HG02642 (cell line): ENCODE data around the gene CCDC136.

Experiments
- ATAC-seq: cut with Tn5 transposase; IDR thresholded peaks from one replicate; pipeline ENCODE4 v1.9.1; 2021; ENCODE audit warnings: mild to moderate bottlenecking; ENCODE audit not compliant: unreplicated experiment, poor library complexity

Gene CCDC136

DNA sequence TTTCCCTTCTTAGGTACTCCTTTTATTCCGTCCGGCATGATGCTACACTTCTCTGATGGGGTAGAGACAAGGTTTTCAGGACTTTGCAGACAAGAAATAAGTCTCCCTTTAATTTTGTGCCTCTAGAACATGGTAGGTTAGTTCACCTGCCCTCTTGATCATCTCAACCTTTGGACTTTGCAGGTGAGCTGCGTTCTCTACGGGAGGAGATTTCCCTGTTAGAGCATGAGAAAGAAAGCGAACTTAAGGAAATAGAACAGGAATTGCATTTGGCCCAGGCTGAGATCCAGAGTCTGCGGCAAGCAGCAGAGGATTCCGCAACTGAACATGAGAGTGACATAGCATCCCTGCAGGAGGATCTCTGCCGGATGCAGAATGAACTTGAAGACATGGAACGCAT is 9.2 kb downstream of the CCDC136 start:
- no peak for ATAC-seq

DNA sequence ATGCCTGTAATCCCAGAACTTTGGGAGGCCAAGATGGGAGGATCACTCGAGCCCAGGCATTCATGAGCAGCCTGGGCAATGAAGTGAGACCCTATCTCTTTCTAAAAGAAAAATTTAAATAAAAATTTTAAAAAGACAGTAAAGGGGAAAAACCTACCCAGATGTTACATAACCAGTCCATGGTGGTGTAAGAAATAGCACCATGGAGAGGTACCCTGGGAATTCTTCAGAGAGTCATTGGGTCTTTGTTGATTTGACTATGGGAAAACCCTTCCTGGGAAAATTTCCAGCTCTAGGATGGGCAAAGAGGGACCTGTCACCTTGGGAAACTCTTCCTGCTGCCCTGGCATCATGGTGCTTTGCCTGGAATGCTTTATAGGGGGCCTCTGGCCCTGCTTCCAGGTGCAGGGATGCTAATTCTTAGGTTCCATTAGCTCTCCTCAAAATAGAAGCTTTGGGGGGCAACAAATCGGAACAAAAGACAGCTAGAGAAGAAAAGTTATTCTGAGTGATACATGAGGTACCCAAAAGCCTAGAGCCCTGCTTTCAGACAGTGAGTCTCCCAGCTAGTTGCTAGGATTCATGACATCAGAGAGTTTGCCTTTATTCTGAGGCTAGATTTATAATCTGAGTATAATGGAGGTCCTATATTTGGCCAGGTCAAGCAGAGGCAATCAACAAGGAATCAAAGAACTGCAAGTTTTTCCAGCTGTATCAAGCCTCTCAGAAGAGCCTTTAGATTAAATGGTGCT is 10.1 kb downstream of the CCDC136 start:
- no peak for ATAC-seq

DNA sequence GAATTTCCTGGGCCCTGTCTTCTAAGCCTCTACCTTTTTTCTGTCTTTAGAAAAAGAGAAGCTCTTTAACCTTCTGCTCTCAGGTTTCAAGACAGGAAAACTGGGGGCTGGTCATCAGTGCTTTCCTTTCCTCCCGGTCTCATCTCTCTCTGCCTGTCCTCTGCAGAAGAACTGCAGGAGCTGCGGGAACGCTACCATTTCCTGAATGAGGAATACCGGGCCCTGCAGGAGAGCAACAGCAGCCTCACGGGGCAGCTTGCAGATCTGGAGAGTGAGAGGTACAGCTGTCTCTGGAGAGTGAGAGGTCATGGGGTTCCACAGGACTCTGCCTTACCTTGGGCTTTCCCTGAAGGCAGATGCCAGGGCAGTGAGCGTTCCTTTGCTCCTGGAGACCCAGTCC is 12.7 kb downstream of the CCDC136 start:
- no peak for ATAC-seq

DNA sequence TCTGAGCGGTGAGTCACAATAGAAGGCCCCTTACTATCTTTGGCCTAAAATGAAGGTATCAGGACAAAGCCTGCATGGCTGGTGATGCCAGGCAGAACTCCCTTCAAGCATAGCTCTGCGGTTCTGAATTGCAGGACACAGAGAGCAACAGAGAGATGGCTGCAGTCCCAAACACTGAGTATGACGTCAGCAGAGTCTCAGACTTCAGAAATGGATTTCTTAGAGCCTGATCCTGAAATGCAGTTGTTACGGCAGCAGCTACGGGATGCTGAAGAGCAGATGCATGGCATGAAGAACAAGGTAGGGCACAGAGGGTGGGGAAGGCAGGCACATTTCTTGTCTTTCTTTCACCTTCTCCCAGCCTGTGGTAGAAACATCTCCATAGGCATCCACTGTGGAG is 13.5 kb downstream of the CCDC136 start:
- ATAC-seq, result no peak

DNA sequence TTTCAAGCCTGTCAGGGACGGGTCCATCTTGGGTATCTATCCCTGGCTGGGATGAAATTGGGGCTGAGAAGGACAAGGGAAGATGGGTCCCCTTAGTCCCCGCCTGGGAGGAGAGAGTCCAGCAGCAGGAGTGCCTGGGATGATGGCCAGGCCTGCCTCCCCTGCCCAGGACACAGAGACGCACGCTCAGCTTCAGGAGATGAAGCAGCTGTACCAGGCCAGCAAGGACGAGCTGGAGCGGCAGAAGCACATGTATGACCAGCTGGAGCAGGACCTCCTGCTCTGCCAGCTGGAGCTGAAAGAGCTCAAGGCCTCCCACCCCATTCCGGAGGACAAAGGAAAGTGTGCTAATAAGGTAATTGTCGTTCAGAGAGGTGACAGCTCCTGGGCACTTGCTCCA is 15.4 kb downstream of the CCDC136 start:
- ATAC-seq, result no peak

DNA sequence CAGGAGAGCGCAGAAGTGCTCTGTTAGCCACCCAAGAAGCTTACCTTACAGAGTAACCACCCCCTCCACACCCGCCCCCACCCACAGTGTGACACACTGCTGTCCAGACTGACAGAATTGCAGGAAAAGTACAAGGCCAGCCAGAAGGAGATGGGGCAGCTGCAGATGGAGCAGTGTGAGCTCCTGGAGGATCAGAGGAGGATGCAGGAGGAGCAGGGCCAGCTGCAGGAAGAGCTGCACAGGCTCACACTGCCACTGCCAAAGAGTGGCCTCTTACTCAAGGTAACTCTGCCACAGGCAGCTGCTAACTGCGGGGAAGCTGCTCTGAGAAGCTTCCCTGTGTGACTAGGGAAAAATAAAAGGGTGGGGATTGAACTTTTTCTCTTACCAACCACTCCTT is 17.6 kb downstream of the CCDC136 start:
- no peak for ATAC-seq

DNA sequence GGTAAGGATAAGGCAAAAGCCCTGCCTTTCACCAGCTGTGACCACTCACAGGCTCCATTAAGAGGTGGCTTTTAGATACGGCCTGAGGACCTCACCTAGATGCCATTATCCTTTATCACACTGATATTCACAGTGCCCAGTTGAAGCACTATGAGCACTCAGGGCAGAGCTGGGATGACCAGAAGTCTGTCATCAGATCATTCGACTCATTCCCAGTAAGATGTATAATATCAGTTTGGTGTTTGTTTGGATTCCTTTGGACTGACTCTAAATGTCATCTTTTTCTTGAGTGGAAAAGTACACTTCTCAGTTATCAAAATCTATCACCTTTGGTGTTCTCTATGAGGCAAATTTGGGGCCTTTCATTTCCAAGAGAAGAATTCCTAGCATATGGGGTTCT is 18.7 kb downstream of the CCDC136 start:
- no peak for ATAC-seq

DNA sequence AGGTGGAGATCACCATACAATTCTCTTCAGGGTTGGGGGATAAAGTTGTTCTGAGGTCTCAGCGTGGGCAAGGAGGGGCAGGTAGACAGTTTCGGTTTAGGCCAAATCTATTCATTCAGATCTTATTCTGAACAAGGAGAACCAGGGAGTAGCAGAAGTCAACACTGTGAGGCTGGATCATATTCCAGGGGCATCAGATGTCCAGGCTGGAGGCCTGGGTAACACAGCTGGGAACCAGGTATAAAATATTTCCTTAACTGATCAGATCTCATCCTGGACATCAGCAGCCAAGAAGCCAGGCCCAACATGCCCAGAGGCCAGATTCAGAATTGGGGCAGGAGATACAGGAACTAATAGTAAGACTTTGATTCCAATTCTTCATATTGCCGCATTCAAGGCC is 19.2 kb downstream of the CCDC136 start:
- no peak for ATAC-seq

DNA sequence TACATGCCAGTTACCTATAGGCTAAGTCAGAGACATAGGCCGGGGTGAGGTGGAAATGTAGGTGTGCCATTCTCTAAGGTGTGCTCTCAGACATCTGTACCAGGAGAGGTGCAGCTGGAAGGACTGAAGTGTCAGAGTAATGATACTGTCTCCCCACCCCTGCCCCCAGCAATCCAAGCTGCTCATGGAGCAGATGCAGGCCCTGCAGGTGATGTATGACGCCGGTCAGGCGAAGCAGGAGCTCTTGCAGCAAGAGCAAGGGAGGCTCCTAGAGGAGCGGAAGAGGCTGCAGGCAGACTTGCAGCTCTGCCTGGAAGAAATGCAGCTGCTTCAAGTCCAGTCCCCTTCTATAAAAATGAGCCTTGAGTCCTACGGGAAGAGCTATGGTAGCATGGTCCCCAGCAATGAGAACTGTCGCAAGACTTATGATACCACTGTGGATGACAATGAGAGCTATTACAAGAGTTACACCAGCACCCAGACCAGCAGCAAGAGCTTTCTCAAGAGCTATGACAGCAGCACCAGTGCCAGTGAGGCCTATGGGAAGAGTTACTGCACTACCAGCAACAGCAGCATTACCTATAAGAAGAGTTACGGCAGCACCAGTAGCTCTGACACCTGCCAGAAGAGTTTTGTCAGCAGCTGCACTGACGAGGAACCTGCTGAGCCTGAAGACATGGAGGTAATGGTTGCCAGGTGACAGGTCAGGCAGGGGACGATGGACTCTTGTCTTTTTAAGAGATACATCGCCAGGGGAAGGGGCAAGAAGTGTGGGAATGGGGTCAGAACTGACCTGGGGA is 20.1 kb downstream of the CCDC136 start:
- no peak for ATAC-seq

DNA sequence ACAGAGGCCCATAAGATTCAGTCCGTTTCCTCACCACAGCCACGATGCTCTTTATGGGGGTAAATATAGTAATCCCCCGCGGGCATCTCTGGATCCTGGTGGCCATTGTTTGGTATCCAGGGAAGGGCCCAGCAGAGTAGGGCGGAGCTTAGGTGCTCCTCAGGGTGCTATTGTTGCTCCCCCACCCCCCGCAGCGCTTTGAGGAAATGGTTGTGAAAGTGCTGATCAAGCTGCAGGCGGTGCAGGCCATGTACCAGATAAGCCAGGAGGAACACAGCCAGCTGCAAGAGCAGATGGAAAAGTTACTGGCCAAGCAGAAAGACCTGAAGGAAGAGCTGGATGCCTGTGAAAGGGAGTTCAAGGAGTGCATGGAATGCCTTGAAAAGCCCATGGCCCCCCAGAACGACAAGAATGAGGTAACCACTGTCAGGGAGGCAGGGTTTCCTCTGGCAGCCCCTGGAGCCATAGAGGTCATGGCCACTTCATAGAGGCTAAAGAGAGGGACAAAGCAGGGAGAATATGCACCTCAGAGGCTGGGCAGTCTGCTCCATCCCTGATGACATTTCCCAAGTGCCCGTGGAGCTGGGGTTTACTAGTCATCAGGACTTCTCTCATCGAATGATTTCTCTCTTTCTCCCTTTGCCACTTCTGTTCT is 20.9 kb downstream of the CCDC136 start:
- no peak for ATAC-seq

DNA sequence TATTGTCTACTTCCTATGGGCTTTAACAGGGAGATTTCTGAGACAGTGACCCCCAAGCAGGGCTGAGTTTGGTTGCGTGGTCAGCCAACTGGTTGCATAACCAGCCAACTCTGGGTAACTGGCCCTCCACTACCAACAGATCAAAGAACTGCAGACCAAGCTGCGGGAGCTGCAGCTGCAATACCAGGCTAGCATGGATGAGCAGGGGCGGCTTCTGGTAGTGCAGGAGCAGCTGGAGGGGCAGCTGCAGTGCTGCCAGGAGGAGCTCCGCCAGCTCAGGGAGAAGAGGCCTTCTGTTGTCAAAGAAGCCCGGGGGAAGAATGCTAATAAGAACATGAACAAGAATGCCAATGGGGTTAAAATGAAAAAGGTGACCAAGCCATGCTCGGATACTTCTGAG is 22.7 kb downstream of the CCDC136 start:
- ATAC-seq, result no peak

DNA sequence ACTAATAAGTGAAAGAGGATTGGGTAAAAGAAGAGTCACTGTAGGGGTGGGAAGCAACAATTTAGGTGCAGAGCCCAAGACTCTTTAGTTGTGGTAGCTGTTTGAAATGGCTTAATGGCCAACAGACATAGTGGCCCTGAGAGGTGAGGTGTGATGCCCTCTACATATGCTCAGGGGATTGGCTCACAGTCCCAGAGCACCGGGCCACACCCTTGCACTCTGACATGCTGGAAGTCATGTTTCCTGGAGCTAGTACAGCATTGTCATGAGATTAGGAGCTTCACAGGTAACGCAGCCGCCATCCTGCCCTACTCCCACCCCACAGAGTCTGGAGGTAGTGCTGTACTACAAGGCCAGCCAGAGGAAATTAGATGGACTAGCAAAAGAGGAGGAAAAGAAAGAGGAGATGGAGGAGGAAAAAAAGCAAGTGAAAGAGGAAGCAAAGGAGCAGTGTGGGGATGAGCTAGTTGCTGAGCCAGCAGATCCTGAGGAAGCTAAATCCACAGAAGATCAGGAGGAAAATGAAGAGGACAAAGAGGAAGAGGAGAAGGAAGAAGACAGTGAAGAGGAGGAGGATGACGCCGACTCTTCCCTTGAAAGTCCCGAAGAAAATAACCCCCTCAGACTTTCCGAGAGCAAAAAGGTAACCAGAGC is 23.6 kb downstream of the CCDC136 start:
- no peak for ATAC-seq

DNA sequence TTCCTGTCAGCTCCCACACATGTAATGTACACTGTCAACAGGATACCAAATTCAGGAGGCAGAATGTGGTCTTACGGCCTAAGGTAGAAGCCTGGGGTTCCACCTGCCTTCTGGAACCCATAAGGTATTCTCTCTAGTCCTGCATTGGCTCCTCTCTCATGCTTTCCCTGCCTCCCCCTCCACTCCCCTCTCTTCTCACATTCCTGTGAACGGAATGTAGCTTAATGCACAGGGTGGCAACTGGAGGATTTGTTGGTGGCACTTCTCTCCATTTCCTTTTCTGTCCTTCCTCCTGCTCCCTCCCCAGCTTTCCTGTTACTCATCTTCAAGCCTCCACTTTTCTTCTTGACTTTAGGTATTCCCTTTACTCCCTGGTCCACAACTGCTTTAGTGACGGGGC is 26.9 kb downstream of the CCDC136 start:
- ATAC-seq, result no peak

DNA sequence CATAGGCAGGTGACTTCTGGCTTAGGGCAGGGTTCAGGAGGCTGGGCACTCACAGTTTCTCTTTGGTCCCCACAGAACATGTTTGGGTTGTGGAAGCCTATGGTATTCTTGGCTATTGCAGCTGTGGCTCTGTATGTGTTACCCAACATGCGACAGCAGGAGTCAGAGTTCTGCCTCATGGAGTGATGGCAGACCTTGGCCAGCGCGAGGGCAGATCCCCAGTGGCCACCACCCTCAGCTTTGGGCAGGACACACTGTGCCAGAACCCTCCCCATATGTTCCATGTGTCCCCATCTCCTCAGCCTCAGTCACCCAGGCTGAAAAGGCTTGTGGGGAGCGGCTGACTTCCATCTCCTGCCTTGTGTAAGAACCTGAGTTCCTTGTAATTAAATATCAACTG is 30.0 kb downstream of the CCDC136 start:
- ATAC-seq, result no peak

DNA sequence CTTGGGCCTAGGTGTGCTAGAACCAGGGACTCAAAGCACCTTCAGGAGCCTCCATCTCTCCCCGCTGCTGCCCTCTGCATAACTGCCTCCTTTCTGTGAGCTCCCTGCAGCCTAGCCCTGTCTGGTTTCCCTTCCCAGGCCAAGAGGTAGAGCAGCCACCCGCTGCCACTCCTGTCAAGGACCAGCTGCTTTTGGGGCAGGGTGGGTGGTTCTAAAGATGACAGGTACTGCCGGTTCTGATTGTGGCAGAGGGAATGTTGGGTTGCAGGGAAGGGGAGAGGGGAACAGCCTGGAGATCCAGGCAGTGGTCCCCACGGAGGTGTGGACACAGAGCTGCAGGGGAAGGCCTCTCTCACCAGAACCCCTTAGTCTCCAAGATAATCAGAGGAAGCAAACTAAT is 34.7 kb downstream of the CCDC136 start:
- no peak for ATAC-seq

DNA sequence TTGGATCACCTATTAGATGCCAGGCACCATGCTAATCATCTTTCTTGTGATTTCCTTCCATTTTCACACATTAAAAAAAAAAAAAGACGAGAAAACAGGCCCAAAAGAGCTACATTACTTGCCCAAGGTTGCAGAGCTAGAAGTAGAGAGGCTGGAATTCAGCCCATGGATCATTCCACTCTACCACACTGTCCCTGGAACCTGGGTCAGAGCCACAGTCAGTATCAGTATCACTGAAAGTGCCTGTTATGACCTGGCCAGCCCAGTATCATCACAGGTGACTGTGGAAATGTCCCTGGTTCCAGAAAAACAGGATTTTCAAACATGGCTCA is 35.1 kb downstream of the CCDC136 start:
- no peak for ATAC-seq

DNA sequence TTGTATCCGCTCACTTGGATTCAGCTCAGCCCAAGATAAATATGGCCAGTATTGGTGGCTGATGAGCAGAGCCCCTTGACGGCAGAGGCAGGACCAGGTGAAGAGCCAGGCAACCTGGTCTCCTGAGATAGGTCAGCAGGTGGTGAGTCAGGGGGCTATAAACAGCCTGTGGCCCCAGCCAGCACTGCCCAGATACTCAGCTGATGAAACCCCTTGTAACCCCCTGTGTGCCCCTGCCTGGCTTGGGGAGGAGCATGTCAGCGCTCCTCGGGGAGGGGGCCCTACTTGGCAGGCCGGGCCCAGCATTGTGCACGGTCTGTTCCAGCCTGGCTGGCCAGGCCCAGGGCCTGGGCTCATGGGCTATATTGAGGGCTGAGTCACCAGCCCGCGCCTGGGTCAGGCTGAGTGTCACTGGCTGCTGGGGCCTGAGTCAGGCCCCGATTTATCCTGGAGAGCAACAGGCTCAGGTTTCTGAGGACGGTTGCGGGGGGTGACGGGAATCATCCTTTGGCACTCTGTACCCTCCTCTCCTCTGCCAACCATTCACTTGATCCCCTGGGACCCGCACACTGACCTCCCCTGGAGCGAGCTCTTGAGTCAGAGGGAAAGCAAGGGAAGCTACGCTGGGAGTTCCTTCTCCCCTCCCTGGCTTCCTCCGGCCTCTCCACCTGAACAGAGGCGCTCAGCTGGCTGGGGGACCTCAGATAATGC is 35.6 kb downstream of the CCDC136 start:
- ATAC-seq, result no peak

DNA sequence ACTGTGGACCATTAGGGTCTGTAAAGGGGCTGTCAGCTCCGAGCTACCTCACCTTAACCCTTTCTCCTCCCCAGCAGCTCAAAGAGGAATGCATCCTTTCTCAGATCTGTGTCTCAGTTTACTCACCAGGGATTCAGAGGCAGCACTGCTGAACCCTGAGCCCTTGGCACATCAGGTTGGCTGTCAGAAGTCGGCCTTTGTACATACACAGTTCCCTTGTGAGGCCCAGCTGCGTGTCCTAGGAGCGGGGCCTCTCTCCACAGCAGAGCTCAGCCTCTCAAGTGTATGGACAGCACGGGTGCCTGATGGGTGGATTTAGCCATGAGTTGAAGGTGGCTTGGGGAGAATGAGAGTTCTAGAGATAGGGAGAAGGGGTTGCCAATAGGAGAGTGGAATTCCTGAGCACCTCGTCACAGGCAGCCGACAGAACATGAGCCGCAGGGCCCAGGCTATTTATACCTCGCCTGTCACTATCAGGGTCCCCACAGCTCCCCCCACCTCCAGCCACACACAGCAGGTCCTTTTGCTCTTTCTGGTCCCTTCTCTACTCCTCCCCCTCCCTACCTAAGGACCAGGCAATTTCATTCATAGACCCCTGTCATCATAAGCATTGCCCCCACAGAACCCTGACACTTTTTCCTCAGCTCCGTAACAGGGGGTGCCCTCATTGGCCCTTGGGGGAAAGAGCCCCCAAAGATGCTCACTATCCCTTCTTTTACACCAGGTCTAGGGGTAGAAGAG is 36.4 kb downstream of the CCDC136 start:
- ATAC-seq, result no peak

DNA sequence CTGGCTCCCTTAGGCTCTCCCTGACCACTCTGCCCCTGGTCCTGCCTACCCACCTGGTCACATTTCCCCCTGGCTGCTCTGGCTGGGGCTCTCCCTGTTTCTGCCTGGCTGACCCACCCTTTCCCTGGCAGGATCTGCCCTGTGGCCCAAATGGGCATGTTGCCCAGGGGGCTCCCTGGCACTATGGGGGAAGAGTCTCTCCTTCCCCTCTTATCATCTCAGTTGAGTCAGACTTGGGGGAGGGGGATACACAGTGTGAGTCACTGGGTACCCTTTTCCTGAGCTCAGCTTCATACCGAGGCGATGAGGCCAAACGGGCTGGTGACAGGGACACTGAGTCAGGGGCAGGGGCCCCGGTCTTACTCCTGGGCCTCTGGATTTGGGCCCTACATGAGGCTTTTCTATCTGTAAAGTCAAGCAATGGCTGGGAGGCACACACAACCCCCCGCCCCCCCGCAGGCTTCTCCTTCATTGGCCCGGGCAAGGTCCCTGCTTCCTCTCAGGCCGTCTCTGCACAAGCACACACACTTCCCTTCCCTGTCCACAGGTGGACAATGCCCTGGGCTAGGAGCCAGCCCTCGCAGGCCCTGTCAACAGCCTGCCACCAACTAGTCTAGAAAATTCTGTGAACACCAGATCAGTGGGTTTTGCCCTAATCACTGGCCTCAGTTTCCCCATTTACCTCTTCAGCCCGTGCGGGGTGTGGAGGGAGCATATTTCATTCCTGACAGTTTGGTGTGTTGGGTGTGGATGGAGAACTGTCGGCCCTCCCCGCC is 37.8 kb downstream of the CCDC136 start:
- ATAC-seq, result no peak
